SK-N-SH (cell line): ENCODE results near the gene KCNC2. TPM values are rescaled to one million over a fixed set of nuclear protein-coding genes. Genes with fewer than 3 reads are reported as not detected.
A peak's percentile ranks its signal among the peaks of the same experiment; 100 is the strongest.

Experiments
- CTCF ChIA-PET: fragments of 300-600, 350-600 bp; formaldehyde crosslinking; extraction: SDS; loops from one replicate; lab custom pipeline; 2021; lab: Yijun Ruan, JAX
- POLR2A ChIA-PET: fragments of 350-600 bp; sonication (Branson Sonifier 250); formaldehyde crosslinking; extraction: SDS; loops from one replicate; lab custom pipeline; 2020; ENCODE audit warnings: antibody characterized with exemption, inconsistent platforms; lab: Yijun Ruan, JAX
- DNase-seq: peaks from one replicate; pipeline ENCODE4 v3.0.0; 2012
- H2AFZ ChIP-seq: fragments of 200-600 bp; sonication (generic); 2 replicates; pipeline ENCODE4 v1.8.1; 2016; ENCODE audit warnings: antibody characterized with exemption, mild to moderate bottlenecking, low read depth
- H3F3A ChIP-seq: fragments of 200-600 bp; sonication (generic); replicated peaks from 2 replicates; pipeline ENCODE3; 2016; ENCODE audit warnings: antibody characterized with exemption, mild to moderate bottlenecking; ENCODE audit not compliant: insufficient read depth
- H3K27ac ChIP-seq, 2 experiments: fragments of 200-500 bp in 1 of 2; fragments of 200-600 bp in 1 of 2; sonication (Bioruptor generic) in 1 of 2; sonication (generic), shearing (Covaris generic) in 1 of 2; 2 replicates each; pipeline versions ENCODE4 v1.5.1 to v1.6.1; 2014 to 2016; ENCODE audit warnings: low read depth in 2 of 2, inconsistent platforms in 1 of 2, low read length in 1 of 2, mild to moderate bottlenecking in 1 of 2, mixed read lengths in 1 of 2
- H3K27me3 ChIP-seq: fragments of 200-600 bp; sonication (generic), shearing (Covaris generic); 2 replicates; pipeline ENCODE4 v1.6.1; 2016; ENCODE audit warnings: mixed run types; ENCODE audit not compliant: insufficient read depth
- H3K36me3 ChIP-seq, 2 experiments: fragments of 200-500 bp in 1 of 2; fragments of 200-600 bp in 1 of 2; sonication (Bioruptor generic) in 1 of 2; sonication (generic) in 1 of 2; replicated peaks in 1 of 2; 2 replicates each; pipeline versions ENCODE3 to v1.5.1; 2014 to 2016; ENCODE audit warnings: low read length in 1 of 2, mild to moderate bottlenecking in 1 of 2; ENCODE audit not compliant: insufficient read depth in 2 of 2, control insufficient read depth in 1 of 2
- H3K4me1 ChIP-seq, 2 experiments: fragments of 200-500 bp in 1 of 2; fragments of 200-600 bp in 1 of 2; sonication (Bioruptor generic) in 1 of 2; sonication (generic), shearing (Covaris generic) in 1 of 2; 2 replicates each; pipeline versions ENCODE4 v1.5.1 to v1.6.1; 2014 to 2016; ENCODE audit warnings: low read depth in 1 of 2, low read length in 1 of 2, mixed run types in 1 of 2; ENCODE audit not compliant: insufficient read depth in 2 of 2, control insufficient read depth in 1 of 2
- H3K4me2 ChIP-seq: fragments of 200-600 bp; sonication (generic), shearing (Covaris generic); 2 replicates; pipeline ENCODE4 v1.6.1; 2017; ENCODE audit warnings: mixed run types
- H3K4me3 ChIP-seq, 2 experiments: fragments of 200-500 bp in 1 of 2; fragments of 200-600 bp in 1 of 2; sonication (Bioruptor generic) in 1 of 2; sonication (generic), shearing (Covaris generic) in 1 of 2; 2 replicates each; pipeline versions ENCODE4 v1.5.1 to v1.8.1; 2014 to 2016; ENCODE audit warnings: low read depth in 2 of 2, inconsistent platforms in 1 of 2, low read length in 1 of 2, mild to moderate bottlenecking in 1 of 2, mixed read lengths in 1 of 2, moderate library complexity in 1 of 2
- H3K79me2 ChIP-seq: fragments of 200-600 bp; sonication (generic); 2 replicates; pipeline ENCODE4 v1.8.1; 2017; ENCODE audit warnings: mild to moderate bottlenecking; ENCODE audit not compliant: insufficient read depth
- H3K9ac ChIP-seq: fragments of 200-600 bp; sonication (generic); 2 replicates; pipeline ENCODE4 v1.6.1; 2017; ENCODE audit warnings: mixed run types
- H3K9me2 ChIP-seq: fragments of 200-600 bp; sonication (generic); 2 replicates; pipeline ENCODE4 v1.6.1; 2017; ENCODE audit warnings: mixed run types
- H3K9me3 ChIP-seq: fragments of 200-600 bp; sonication (generic); 2 replicates; pipeline ENCODE4 v1.6.1; 2017; ENCODE audit warnings: mixed run types, mild to moderate bottlenecking, moderate library complexity
- H4K20me1 ChIP-seq: fragments of 200-600 bp; sonication (generic); 2 replicates; pipeline ENCODE4 v1.6.1; 2017; ENCODE audit warnings: mild to moderate bottlenecking, mixed run types; ENCODE audit not compliant: insufficient read depth
- CHD2 ChIP-seq: fragments of 150-350 bp; IDR thresholded peaks from 2 replicates; pipeline ENCODE4 v1.6.1; 2018; ENCODE audit warnings: low read length; ENCODE audit not compliant: partially characterized antibody
- EP300 ChIP-seq, 2 experiments: IDR thresholded peaks; 2 replicates each; pipeline versions ENCODE4 v1.4.0 to v1.6.1; 2012; ENCODE audit warnings: borderline replicate concordance in 1 of 2, low read depth in 1 of 2, low read length in 1 of 2
- FOXM1 ChIP-seq: IDR thresholded peaks from 2 replicates; pipeline ENCODE4 v1.4.0; 2012; ENCODE audit warnings: low read depth, mild to moderate bottlenecking
- GABPA ChIP-seq: IDR thresholded peaks from 2 replicates; pipeline ENCODE4 v1.4.0; 2012; ENCODE audit warnings: low read depth, mild to moderate bottlenecking
- GATA2 ChIP-seq: sonication (generic); formaldehyde crosslinking; IDR thresholded peaks from 2 replicates; pipeline ENCODE4 v1.5.0; 2020; ENCODE audit warnings: mild to moderate bottlenecking, missing genetic modification reagents
- MXI1 ChIP-seq: IDR thresholded peaks from 2 replicates; pipeline ENCODE4 v1.6.1; 2012; ENCODE audit warnings: mild to moderate bottlenecking, low read depth, low read length, improper control_type of control experiment
- RXRA ChIP-seq: IDR thresholded peaks from 2 replicates; pipeline ENCODE4 v1.4.0; 2012; ENCODE audit warnings: low read depth, mild to moderate bottlenecking, borderline replicate concordance
- SIN3A ChIP-seq: IDR thresholded peaks from 2 replicates; pipeline ENCODE4 v1.6.1; 2012; ENCODE audit warnings: low read depth, mild to moderate bottlenecking, low read length, moderate library complexity, borderline replicate concordance
- SMC3 ChIP-seq: IDR thresholded peaks from 2 replicates; pipeline ENCODE4 v1.6.1; 2012; ENCODE audit warnings: low read depth, low read length, improper control_type of control experiment
- TEAD4 ChIP-seq: IDR thresholded peaks from 2 replicates; pipeline ENCODE4 v1.4.0; 2012; ENCODE audit warnings: mild to moderate bottlenecking, borderline replicate concordance; ENCODE audit not compliant: insufficient read depth
- ZBTB33 ChIP-seq: IDR thresholded peaks from 2 replicates; pipeline ENCODE4 v1.4.0; 2012; ENCODE audit warnings: low read depth, borderline replicate concordance
- WGBS: methylation state at CpG from one replicate; pipeline ENCODE4 v1.1.6; 2017; ENCODE audit warnings: low lambda C conversion rate; 5-methylcytosine and 5-hydroxymethylcytosine counted together
- polyA plus RNA-seq, 3 experiments: library from polyadenylated mRNA; depleted of rRNA; stranded (reverse); fragments of >200 nt; gene quantifications; 2 replicates each; pipeline ENCODE4 v1.2.3, GENCODE V29; 2012

The KCNC2 gene
- polyA plus RNA-seq, 1 of the 3 experiments (the other 2 are of a cell fraction): not detected

GRCh38 chr12:74999474-74999873, 210.2 kb downstream of the KCNC2 start:
- H3K27ac ChIP-seq: no peak overlapping the region
- no peak for DNase-seq
- no peaks in the 10 kb centered on the region for H3K79me2 ChIP-seq
- no peaks in the 10 kb centered on the region for H3K36me3 ChIP-seq
- no peak overlapping the region for H3K9ac ChIP-seq
- ChIA-PET POLR2A (interaction anchor here (0.6 kb wide), 1 partner anchor 234 kb away, joined by 3 read pairs; no protein-coding TSS in a partner anchor), CTCF (no interaction called here)
- H3F3A ChIP-seq: no peaks in the 10 kb centered on the region
- H3K9me2 ChIP-seq: no peaks in the 10 kb centered on the region
- no peaks in the 10 kb centered on the region for H3K27me3 ChIP-seq
- H3K4me1 ChIP-seq: no peaks in the 10 kb centered on the region
- WGBS: 6% methylated on average over 3 of the region's 3 CpGs
- no peaks in the 10 kb centered on the region for H3K9me3 ChIP-seq
- H2AFZ ChIP-seq: no peak overlapping the region
- H4K20me1 ChIP-seq: no peaks in the 10 kb centered on the region
- H3K4me3 ChIP-seq: peak overlapping the region in 1 of 2 experiments; percentile 9; a peak in 1 of 4 replicates
- H3K4me2 ChIP-seq: no peak overlapping the region
- no peak for TF ChIP-seq ZBTB33
- TF ChIP-seq MXI1: no peak
- TF ChIP-seq SMC3: no peak
- TF ChIP-seq RXRA: no peak
- TF ChIP-seq TEAD4: no peak
- TF ChIP-seq SIN3A: no peak
- no peak for TF ChIP-seq FOXM1
- no peak for TF ChIP-seq GATA2
- TF ChIP-seq CHD2: no peak
- no peak for TF ChIP-seq GABPA
- TF ChIP-seq EP300 (IDR thresholded peaks at IDR 0.05; ENCODE audit: borderline replicate concordance in 1 of 2, low read depth in 1 of 2, low read length in 1 of 2): no peak

Other genes starting within 250 kb of the KCNC2 start
- 5.7 TPM in 2 replicates for gene CAPS2, start 120.5 kb upstream of the KCNC2 start, polyA plus RNA-seq (2012; rRNA removed)
- gene GLIPR1L1, start 124.8 kb upstream of the KCNC2 start, polyA plus RNA-seq (2012; rRNA removed): not detected in 2 replicates
- 0.13 and 0.24 TPM in 2 replicates for gene GLIPR1L2, start 181.2 kb upstream of the KCNC2 start, polyA plus RNA-seq (2012; rRNA removed)